DND-41 (cell line): ENCODE measurements around the gene BAX.

Experiments
- EZH2 ChIP-seq: IDR thresholded peaks from 3 replicates; pipeline ENCODE4 v1.6.1; 2012; ENCODE audit warnings: borderline replicate concordance, low read depth, mild to moderate bottlenecking, moderate library complexity, low read length, inconsistent platforms; ENCODE audit not compliant: severe bottlenecking
- TF ChIP-seq, protein P1 (sequence below): IDR thresholded peaks from 2 replicates; pipeline ENCODE4 v1.5.1; 2012; ENCODE audit warnings: borderline replicate concordance, low read length, moderate library complexity, mild to moderate bottlenecking; ENCODE audit not compliant: poor library complexity, severe bottlenecking; ENCODE audit errors: extremely low read depth

DNA sequence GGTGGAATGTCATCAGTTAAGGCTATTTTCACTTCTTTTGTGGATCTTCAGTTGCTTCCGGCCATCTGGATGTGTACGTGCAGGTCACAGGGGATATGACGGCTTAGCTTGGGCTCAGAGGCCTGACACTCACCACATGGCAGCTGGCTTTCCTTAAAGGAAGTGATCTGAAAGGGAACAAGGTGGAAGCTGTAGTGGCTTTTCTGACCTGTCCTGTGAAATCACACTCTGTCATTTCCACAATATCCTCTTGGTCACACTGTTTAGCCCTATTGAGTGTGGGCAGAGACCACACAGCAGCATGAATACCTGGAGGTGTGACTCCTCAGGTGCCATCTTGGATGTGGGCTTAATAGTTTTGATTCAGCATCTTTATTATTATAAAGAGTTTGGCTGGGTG lies 4.5 kb upstream of the BAX start:
- TF ChIP-seq EZH2: no peak
- TF ChIP-seq, protein P1, sequence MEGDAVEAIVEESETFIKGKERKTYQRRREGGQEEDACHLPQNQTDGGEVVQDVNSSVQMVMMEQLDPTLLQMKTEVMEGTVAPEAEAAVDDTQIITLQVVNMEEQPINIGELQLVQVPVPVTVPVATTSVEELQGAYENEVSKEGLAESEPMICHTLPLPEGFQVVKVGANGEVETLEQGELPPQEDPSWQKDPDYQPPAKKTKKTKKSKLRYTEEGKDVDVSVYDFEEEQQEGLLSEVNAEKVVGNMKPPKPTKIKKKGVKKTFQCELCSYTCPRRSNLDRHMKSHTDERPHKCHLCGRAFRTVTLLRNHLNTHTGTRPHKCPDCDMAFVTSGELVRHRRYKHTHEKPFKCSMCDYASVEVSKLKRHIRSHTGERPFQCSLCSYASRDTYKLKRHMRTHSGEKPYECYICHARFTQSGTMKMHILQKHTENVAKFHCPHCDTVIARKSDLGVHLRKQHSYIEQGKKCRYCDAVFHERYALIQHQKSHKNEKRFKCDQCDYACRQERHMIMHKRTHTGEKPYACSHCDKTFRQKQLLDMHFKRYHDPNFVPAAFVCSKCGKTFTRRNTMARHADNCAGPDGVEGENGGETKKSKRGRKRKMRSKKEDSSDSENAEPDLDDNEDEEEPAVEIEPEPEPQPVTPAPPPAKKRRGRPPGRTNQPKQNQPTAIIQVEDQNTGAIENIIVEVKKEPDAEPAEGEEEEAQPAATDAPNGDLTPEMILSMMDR: no peak
